Ovary (tissue), 3 donors: Measurements from ENCODE around the gene LRRC4C.

ENCODE experiments used
- CTCF ChIP-seq, 3 donors: fragments of 450-650 bp in 2 of 3; fragments of 200-600 bp in 1 of 3; IDR thresholded peaks; one replicate each; pipeline versions ENCODE4 v1.5.1 to v1.8.0; 2016 to 2022; ENCODE audit warnings: antibody characterized with exemption in 3 of 3, mild to moderate bottlenecking in 1 of 3
- EP300 ChIP-seq: sonication (generic); formaldehyde crosslinking; IDR thresholded peaks from one replicate; pipeline ENCODE4 v1.6.1; 2017; ENCODE audit warnings: antibody characterized with exemption
- POLR2A ChIP-seq: fragments of 450-650 bp; IDR thresholded peaks from one replicate; pipeline ENCODE4 v1.6.1; 2017; ENCODE audit warnings: antibody characterized with exemption, mild to moderate bottlenecking, moderate library complexity
- donor health status: DM: no; HTN: no; CAD: no.

- TF ChIP-seq CTCF (IDR thresholded peaks at IDR 0.05) (no peak), POLR2A (no peak), EP300 (no peak)
Observed at GRCh38 chr11:40513281-40513680, 946.2 kb downstream of the LRRC4C start.
